Endothelial cell of hepatic sinusoid (primary cell): ENCODE results near the gene OSBP2.
"Not testable (repeated sequence)": the region's sequence is repeated elsewhere in the genome, so short reads cannot be mapped to it uniquely, and the experiment has no call there.

ENCODE experiments used
- in situ Hi-C: cut with HindIII; loops from 2 replicates; pipeline ENCODE4 v1.10.0; 2017; ENCODE audit warnings: low sequenced_read_pairs

Gene OSBP2

GRCh38 chr22:30694640-30695350 lies at the start of gene OSBP2:
TSS of gene OSBP2 (plus strand) at chr22:30694874. CDS start at chr22:30694910, 36 bp downstream.
- in situ Hi-C loops = no loop called here

- in situ Hi-C loops = no loop called here
These were observed 48.0 kb upstream of the OSBP2 start for GRCh38 chr22:30646518-30647160.

GRCh38 chr22:30647536-30647935 lies 47.1 kb upstream of the OSBP2 start:
- in situ Hi-C loops = no loop called here

GRCh38 chr22:30648825-30649224 lies 45.8 kb upstream of the OSBP2 start:
- in situ Hi-C loops = no loop called here

- in situ Hi-C loops = no loop called here
These were observed 45.2 kb upstream of the OSBP2 start for GRCh38 chr22:30649430-30650007.

- in situ Hi-C loops = no loop called here
These were observed 44.1 kb upstream of the OSBP2 start for GRCh38 chr22:30650508-30651116.

GRCh38 chr22:30652852-30653251 lies 41.8 kb upstream of the OSBP2 start:
- in situ Hi-C loops = no loop called here

GRCh38 chr22:30654361-30654760 lies 40.3 kb upstream of the OSBP2 start:
- in situ Hi-C loops = no loop called here

- in situ Hi-C loops = no loop called here
These were observed 39.1 kb upstream of the OSBP2 start for GRCh38 chr22:30655532-30655931.

GRCh38 chr22:30662040-30662439 lies 32.6 kb upstream of the OSBP2 start:
- in situ Hi-C loops = no loop called here

GRCh38 chr22:30664798-30665197 lies 29.9 kb upstream of the OSBP2 start:
- in situ Hi-C loops = no loop called here

GRCh38 chr22:30665266-30665665 lies 29.4 kb upstream of the OSBP2 start:
- in situ Hi-C loops = no loop called here

- in situ Hi-C loops = no loop called here
These were observed 28.9 kb upstream of the OSBP2 start for GRCh38 chr22:30665786-30666185.

- in situ Hi-C loops = no loop called here
These were observed 27.6 kb upstream of the OSBP2 start for GRCh38 chr22:30667107-30667493.

- in situ Hi-C loops = no loop called here
These were observed 26.9 kb upstream of the OSBP2 start, which contains the start of gene DUSP18 for GRCh38 chr22:30667494-30668385. TSS of gene DUSP18 (minus strand) at chr22:30667875. CDS start at chr22:30664003, 3,872 bp downstream.

GRCh38 chr22:30668386-30668710 lies 26.3 kb upstream of the OSBP2 start:
- in situ Hi-C loops = no loop called here

- in situ Hi-C loops = no loop called here
These were observed 23.6 kb upstream of the OSBP2 start for GRCh38 chr22:30671071-30671470.

- in situ Hi-C loops = no loop called here
These were observed 21.5 kb upstream of the OSBP2 start for GRCh38 chr22:30673136-30673535.

GRCh38 chr22:30674482-30674881 lies 20.2 kb upstream of the OSBP2 start:
- in situ Hi-C loops = no loop called here

- in situ Hi-C loops = no loop called here
These were observed 19.2 kb upstream of the OSBP2 start for GRCh38 chr22:30675436-30675835.

GRCh38 chr22:30676565-30676964 lies 18.1 kb upstream of the OSBP2 start:
- in situ Hi-C loops = not testable (repeated sequence)
